Endothelial cell of umbilical vein (primary cell): ENCODE results near the gene LGALS8. TPM values are rescaled to one million over a fixed set of nuclear protein-coding genes. Genes with fewer than 3 reads are reported as not detected.

Experiments used
- BruUV-seq: library from RNA; stranded (reverse); fragments of 400-500 nt; replicated peaks from 2 replicates; lab custom pipeline; 2021; lab: Mats Ljungman, UMichigan
- CTCF ChIA-PET: fragments of 300-600, 350-600 bp; sonication (Branson Sonifier 250); formaldehyde crosslinking; loops from one replicate; lab custom pipeline; 2021; ENCODE audit warnings: antibody characterized with exemption, inconsistent platforms; lab: Charles Lee
- POLR2A ChIA-PET: fragments of 300-600, 350-600 bp; sonication (Branson Sonifier 250); formaldehyde crosslinking; loops from one replicate; lab custom pipeline; 2021; ENCODE audit warnings: antibody characterized with exemption, inconsistent platforms; lab: Charles Lee
- DNase-seq: peaks from one replicate; pipeline ENCODE4 v3.0.0-alpha.2; 2011; ENCODE audit warnings: low read depth, low spot score
- FAIRE-seq: peaks from 2 replicates; lab custom pipeline; 2011; peaks lifted over from hg19 to GRCh38; lab: Jason Lieb, UNC
- H2AFZ ChIP-seq: 2 replicates; pipeline ENCODE4 v1.6.0; 2012; ENCODE audit warnings: low read depth, low read length, control low read depth, inconsistent platforms
- H3K27ac ChIP-seq: 2 replicates; pipeline ENCODE4 v1.5.1; 2011; ENCODE audit warnings: low read depth, mild to moderate bottlenecking, control low read depth, low read length, moderate library complexity; ENCODE audit not compliant: insufficient read depth
- H3K27me3 ChIP-seq, 2 experiments: 2 replicates each; pipeline versions ENCODE4 v1.6.0 to v1.6.1; 2011; ENCODE audit warnings: low read length in 2 of 2, mixed read lengths in 1 of 2; ENCODE audit not compliant: control insufficient read depth in 2 of 2, insufficient read depth in 2 of 2
- H3K36me3 ChIP-seq, 2 experiments: 2 replicates in 1 of 2; 3 replicates in 1 of 2; pipeline ENCODE4 v1.5.1; 2011; ENCODE audit warnings: low read length in 2 of 2, mild to moderate bottlenecking in 1 of 2, moderate library complexity in 1 of 2; ENCODE audit not compliant: control insufficient read depth in 2 of 2, insufficient read depth in 2 of 2; ENCODE audit errors: extremely low read depth in 1 of 2
- H3K4me1 ChIP-seq: 3 replicates; pipeline ENCODE4 v1.5.1; 2011; ENCODE audit warnings: mild to moderate bottlenecking, low read length; ENCODE audit not compliant: control insufficient read depth, insufficient read depth; ENCODE audit errors: extremely low read depth
- H3K4me2 ChIP-seq: 2 replicates; pipeline ENCODE4 v1.6.1; 2011; ENCODE audit warnings: low read length, control low read depth, mixed read lengths; ENCODE audit not compliant: insufficient read depth
- H3K4me3 ChIP-seq, 3 experiments: fragments of 200-600 bp in 1 of 3; sonication (generic), shearing (Covaris generic) in 1 of 3; replicated peaks in 1 of 3; 2 replicates each; pipeline ENCODE4 v1.5.1; 2011 to 2016; ENCODE audit warnings: control low read depth in 3 of 3, low read length in 3 of 3, mild to moderate bottlenecking in 2 of 3, inconsistent platforms in 1 of 3, low read depth in 1 of 3, moderate library complexity in 1 of 3; ENCODE audit not compliant: insufficient read depth in 1 of 3
- H3K79me2 ChIP-seq: 2 replicates; pipeline ENCODE4 v1.6.0; 2012; ENCODE audit warnings: low read length, inconsistent platforms; ENCODE audit not compliant: control insufficient read depth, insufficient read depth
- H3K9ac ChIP-seq: replicated peaks from 2 replicates; pipeline ENCODE3; 2011; ENCODE audit warnings: low read length, control low read depth; ENCODE audit not compliant: insufficient read depth; ENCODE audit errors: extremely low read depth
- H3K9me1 ChIP-seq: replicated peaks from 3 replicates; pipeline ENCODE4 v1.6.0; 2011; ENCODE audit warnings: mild to moderate bottlenecking, low read length; ENCODE audit not compliant: control insufficient read depth, insufficient read depth; ENCODE audit errors: extremely low read depth
- H3K9me3 ChIP-seq: replicated peaks from 2 replicates; pipeline ENCODE4 v1.5.1; 2012; ENCODE audit warnings: low read length, inconsistent platforms; ENCODE audit not compliant: control insufficient read depth, insufficient read depth
- H4K20me1 ChIP-seq: replicated peaks from 2 replicates; pipeline ENCODE3; 2011; ENCODE audit warnings: mild to moderate bottlenecking, low read length; ENCODE audit not compliant: control insufficient read depth, insufficient read depth; ENCODE audit errors: extremely low read depth
- CTCF ChIP-seq, 2 donors: IDR thresholded peaks; 1 replicate in 1 of 2; 2 replicates in 1 of 2; pipeline ENCODE4 v1.5.1; 2011; ENCODE audit warnings: low read length in 2 of 2, mild to moderate bottlenecking in 2 of 2, moderate library complexity in 2 of 2, control low read depth in 1 of 2, inconsistent platforms in 1 of 2, low read depth in 1 of 2; ENCODE audit not compliant: insufficient read depth in 1 of 2; ENCODE audit errors: extremely low read depth in 1 of 2
- EZH2 ChIP-seq: IDR thresholded peaks from 2 replicates; pipeline ENCODE4 v1.6.1; 2012; ENCODE audit warnings: borderline replicate concordance, low read depth, mild to moderate bottlenecking, moderate library complexity, low read length, inconsistent platforms; ENCODE audit not compliant: severe bottlenecking
- FOS ChIP-seq: IDR thresholded peaks from 2 replicates; pipeline ENCODE4 v1.6.1; 2011; ENCODE audit warnings: mild to moderate bottlenecking, low read length, moderate library complexity, borderline replicate concordance; ENCODE audit not compliant: insufficient read depth
- GATA2 ChIP-seq: IDR thresholded peaks from 2 replicates; pipeline ENCODE4 v1.7.0; 2011; ENCODE audit warnings: low read depth, mild to moderate bottlenecking, moderate library complexity, mixed read lengths, low read length; ENCODE audit not compliant: insufficient read length, insufficient read depth
- JUN ChIP-seq: IDR thresholded peaks from 2 replicates; pipeline ENCODE4 v1.6.1; 2011; ENCODE audit warnings: borderline replicate concordance, low read depth; ENCODE audit not compliant: insufficient read length, insufficient read depth
- MAX ChIP-seq: IDR thresholded peaks from 2 replicates; pipeline ENCODE4 v1.6.1; 2011; ENCODE audit not compliant: insufficient read depth, insufficient read length
- MYC ChIP-seq: IDR thresholded peaks from one replicate; pipeline ENCODE4 v1.6.1; 2011; ENCODE audit warnings: mild to moderate bottlenecking, low read depth, low read length
- POLR2A ChIP-seq: IDR thresholded peaks from 2 replicates; pipeline ENCODE4 v1.6.1; 2012; ENCODE audit warnings: low read depth, mild to moderate bottlenecking, control low read depth, low read length
- POLR2AphosphoS5 ChIP-seq: IDR thresholded peaks from 2 replicates; pipeline ENCODE4 v1.6.1; 2012; ENCODE audit warnings: low read depth, mild to moderate bottlenecking, control low read depth, low read length, moderate library complexity; ENCODE audit not compliant: insufficient read depth
- dilution Hi-C: fragments of 300-500 bp; cut with MboI; formaldehyde crosslinking; loops from one replicate; pipeline ENCODE4 v1.15.0; 2019; ENCODE audit warnings: low sequenced_read_pairs; ENCODE audit not compliant: extremely low pct_ligation_motif_present
- intact Hi-C: fragments of 100-400 bp; cut with micrococcal nuclease; formaldehyde crosslinking; loops from one replicate; pipeline ENCODE4 v1.10.0; 2022
- polyA plus RNA-seq, 4 experiments: library from polyadenylated mRNA; depleted of rRNA in 3 of 4; stranded (reverse) in 3 of 4; unstranded in 1 of 4; fragments of >200 nt; gene quantifications; 2 replicates each; pipeline versions ENCODE4 v1.2.1 to v1.2.3, GENCODE V29; 2011 to 2012; ENCODE audit warnings: missing spikeins in 1 of 4
- total RNA-seq: library from RNA; stranded (reverse); gene quantifications from 2 replicates; pipeline ENCODE4 v1.2.3, GENCODE V29; 2021

The LGALS8 gene
- total and polyA plus RNA-seq, 2 donors (not counting 3 experiments of a cell fraction or from before 2014, with no cell fraction given) = 45.6 to 49.9 TPM

GRCh38 chr1:236480758-236481436 is 42.9 kb upstream of the LGALS8 start:
- intact Hi-C loops = no loop called here
- POLR2A ChIA-PET = no interaction called here
- H3K27me3 ChIP-seq = no peaks in the 10 kb centered on the region
- no TSS peak for BruUV-seq
- TF ChIP-seq JUN (no peak), GATA2 (no peak), POLR2AphosphoS5 (no peak), CTCF (IDR thresholded peaks at IDR 0.05; ENCODE audit: extremely low read depth in 1 of 2, insufficient read depth in 1 of 2, low read depth in 1 of 2, low read length in 2 of 2) (no peak), MYC (no peak), EZH2 (no peak), MAX (no peak), FOS (no peak), POLR2A (no peak)
- H3K9ac ChIP-seq = no peak overlapping the region
- no peaks in the 10 kb centered on the region for H3K36me3 ChIP-seq
- no peaks in the 10 kb centered on the region for H3K79me2 ChIP-seq
- no peaks in the 10 kb centered on the region for H4K20me1 ChIP-seq
- no peak for FAIRE-seq
- no peak overlapping the region for H3K27ac ChIP-seq
- CTCF ChIA-PET = no interaction called here
- no peaks in the 10 kb centered on the region for H3K4me1 ChIP-seq
- no peaks in the 10 kb centered on the region for H3K9me1 ChIP-seq
- H2AFZ ChIP-seq = no peak overlapping the region
- dilution Hi-C loops = no loop called here
- no peak for DNase-seq
- H3K4me2 ChIP-seq = no peak overlapping the region
- H3K4me3 ChIP-seq = no peak overlapping the region
- no peaks in the 10 kb centered on the region for H3K9me3 ChIP-seq
